Measurements from ENCODE around the gene C11orf54.
"Not testable (repeated sequence)": the region's sequence is repeated elsewhere in the genome, so short reads cannot be mapped to it uniquely, and the experiment has no call there.

GRCh38 chr11:93745005-93745755, 3.7 kb downstream of the C11orf54 start:
- TF ChIP-seq POLR2A (IDR thresholded peaks at IDR 0.05; ENCODE audit: low read depth, low read length); POLR2AphosphoS5 (IDR thresholded peaks at IDR 0.05; ENCODE audit: low read depth, low read length); TAF1 (IDR thresholded peaks at IDR 0.05; ENCODE audit: borderline replicate concordance, low read depth, low read length): not testable (repeated sequence)

Measured in GM12892 (cell line).